ENCODE results near the gene RAB11A.

- TF ChIP-seq NFIC (IDR thresholded peaks at IDR 0.05) (no peak), REST (IDR thresholded peaks at IDR 0.05; ENCODE audit: low read depth) (no peak), TAF1 (IDR thresholded peaks at IDR 0.05; ENCODE audit: low read depth) (no peak), CREB1 (IDR thresholded peaks at IDR 0.05; ENCODE audit: low read depth) (no peak), YY1 (IDR thresholded peaks at IDR 0.05; ENCODE audit: low read depth) (no peak), EP300 (IDR thresholded peaks at IDR 0.05; ENCODE audit: borderline replicate concordance) (no peak), RAD21 (IDR thresholded peaks at IDR 0.05; ENCODE audit: low read depth) (no peak), MAX (IDR thresholded peaks at IDR 0.05) (no peak)
Observed at GRCh38 chr15:65828585-65828984, 40.7 kb upstream of the RAB11A start.
